GM12878 (cell line): ENCODE data around the gene LEKR1. TPM values are rescaled to one million over a fixed set of nuclear protein-coding genes. Genes with fewer than 3 reads are reported as not detected.

Source experiments
- ATAC-seq: fragments of 200-7000 bp; cut with Tn5 transposase; 3 replicates; pipeline ENCODE4 v1.9.1; 2020; ENCODE audit warnings: mild to moderate bottlenecking, moderate library complexity
- BruUV-seq: library from RNA; stranded (reverse); fragments of 400-500 nt; replicated peaks from 2 replicates; lab custom pipeline; 2021; lab: Mats Ljungman, UMichigan
- CTCF ChIA-PET: fragments of 300-600 bp; sonication (Branson Sonifier 250); formaldehyde crosslinking; extraction: SDS; loops from one replicate; lab custom pipeline; 2021; ENCODE audit warnings: inconsistent platforms; lab: Yijun Ruan, JAX
- POLR2A ChIA-PET: fragments of 350-600 bp; formaldehyde crosslinking; extraction: SDS; loops from one replicate; lab custom pipeline; 2021; ENCODE audit warnings: inconsistent platforms; lab: Charles Lee
- RAD21 ChIA-PET: fragments of 300-600 bp; sonication (Branson Sonifier 250); formaldehyde crosslinking; loops from one replicate; lab custom pipeline; 2023; ENCODE audit warnings: antibody characterized with exemption; ENCODE audit not compliant: unreplicated experiment; lab: Charles Lee
- SMC1A ChIA-PET: fragments of 300-600 bp; sonication (Branson Sonifier 250); formaldehyde crosslinking; loops from one replicate; lab custom pipeline; 2023; ENCODE audit not compliant: unreplicated experiment, uncharacterized antibody; lab: Charles Lee
- DNase-seq: peaks from one replicate; pipeline ENCODE4 v3.0.0-alpha.2; 2011; ENCODE audit warnings: low read depth, low spot score
- FAIRE-seq: peaks from 3 replicates; lab custom pipeline; 2011; peaks lifted over from hg19 to GRCh38; lab: Jason Lieb, UNC
- H2AFZ ChIP-seq: 2 replicates; pipeline ENCODE4 v1.6.0; 2011; ENCODE audit warnings: low read depth, low read length, control low read depth; ENCODE audit not compliant: control insufficient read depth
- H3K27ac ChIP-seq: 2 replicates; pipeline ENCODE4 v1.5.1; 2011; ENCODE audit warnings: control low read depth; ENCODE audit not compliant: control insufficient read depth, insufficient read depth
- H3K27me3 ChIP-seq, 2 experiments: replicated peaks in 1 of 2; 2 replicates each; pipeline versions ENCODE4 v1.6.0 to v1.6.1; 2011; ENCODE audit warnings: low read length in 1 of 2; ENCODE audit not compliant: control insufficient read depth in 2 of 2, insufficient read depth in 2 of 2
- H3K36me3 ChIP-seq, 2 experiments: 2 replicates each; pipeline ENCODE4 v1.5.1; 2011; ENCODE audit warnings: low read length in 1 of 2; ENCODE audit not compliant: control insufficient read depth in 2 of 2, insufficient read depth in 2 of 2
- H3K4me1 ChIP-seq: 2 replicates; pipeline ENCODE4 v1.6.1; 2011; ENCODE audit warnings: mild to moderate bottlenecking, low read length, moderate library complexity, mixed read lengths; ENCODE audit not compliant: control insufficient read depth, insufficient read depth
- H3K4me2 ChIP-seq: 2 replicates; pipeline ENCODE4 v1.6.0; 2011; ENCODE audit warnings: control low read depth; ENCODE audit not compliant: control insufficient read depth, insufficient read depth
- H3K4me3 ChIP-seq: fragments of 200-600 bp; sonication (generic); 2 replicates; pipeline ENCODE4 v1.5.1; 2016
- H3K79me2 ChIP-seq: 2 replicates; pipeline ENCODE4 v1.6.0; 2011; ENCODE audit warnings: low read length; ENCODE audit not compliant: control insufficient read depth, insufficient read depth
- H3K9ac ChIP-seq: 2 replicates; pipeline ENCODE4 v1.8.0; 2011; ENCODE audit warnings: low read length, control low read depth, mixed read lengths; ENCODE audit not compliant: control insufficient read depth, insufficient read depth
- H3K9me3 ChIP-seq: replicated peaks from 3 replicates; pipeline ENCODE4 v1.5.1; 2011; ENCODE audit warnings: mild to moderate bottlenecking, low read length; ENCODE audit not compliant: control insufficient read depth, insufficient read depth
- H4K20me1 ChIP-seq: 2 replicates; pipeline ENCODE4 v1.6.0; 2011; ENCODE audit not compliant: control insufficient read depth, insufficient read depth
- HDAC2 ChIP-seq: fragments of 200-600 bp; sonication (generic); IDR thresholded peaks from 2 replicates; pipeline ENCODE4 v1.6.1; 2017
- RFX5 ChIP-seq: IDR thresholded peaks from 2 replicates; pipeline ENCODE4 v1.6.1; 2011; ENCODE audit warnings: low read depth, low read length, improper control_type of control experiment
- STAT1 ChIP-seq: fragments of 450-650 bp; conservative IDR thresholded peaks from 2 replicates; pipeline ENCODE4 v1.6.1; 2014; ENCODE audit warnings: antibody characterized with exemption, mild to moderate bottlenecking
- ZNF207 ChIP-seq: fragments of 450-650 bp; IDR thresholded peaks from 2 replicates; pipeline ENCODE4 v1.6.1; 2014; ENCODE audit warnings: antibody characterized with exemption, mild to moderate bottlenecking, borderline replicate concordance
- ZNF687 ChIP-seq: fragments of 450-650 bp; IDR thresholded peaks from 2 replicates; pipeline ENCODE4 v1.6.1; 2017; ENCODE audit warnings: mild to moderate bottlenecking, moderate library complexity
- WGBS: methylation state at CpG from one replicate; pipeline ENCODE4 v1.1.6; 2016; ENCODE audit warnings: low lambda C conversion rate; ENCODE audit not compliant: insufficient replicate concordance, insufficient coverage; ENCODE audit errors: missing lambda C conversion rate; 5-methylcytosine and 5-hydroxymethylcytosine counted together
- in situ Hi-C: fragments of 300-500 bp; cut with MboI; formaldehyde crosslinking; loops from 9 replicates; pipeline ENCODE4 v1.14.3; 2018; ENCODE audit warnings: mixed read lengths
- intact Hi-C: fragments of 100-400 bp; cut with micrococcal nuclease; formaldehyde crosslinking; loops from one replicate; pipeline ENCODE4 v1.14.2; 2022; ENCODE audit not compliant: unreplicated experiment
- polyA plus RNA-seq, 11 experiments: library from polyadenylated mRNA; depleted of rRNA in 4 of 11; unstranded in 6 of 11; stranded (reverse) in 5 of 11; fragments of >200 nt; fragmentation: Nextera tagmentation in 4 of 11; fragmentation: Illumina TruSeq in 1 of 11; extraction: Ambion mirVana in 4 of 11; extraction: Trizol in 1 of 11; gene quantifications; 1 replicate in 1 of 11; 2 replicates in 10 of 11; pipeline versions ENCODE4 v1.2.1 to v1.2.3, GENCODE V29; 2011 to 2016; ENCODE audit warnings: inconsistent platforms in 2 of 11, missing spikeins in 2 of 11, low read depth in 1 of 11
- total RNA-seq, 4 experiments: library from RNA; depleted of rRNA in 3 of 4; stranded (reverse); fragments of >200 nt in 3 of 4; fragmentation: Illumina TruSeq in 1 of 4; extraction: Trizol in 1 of 4; gene quantifications; 2 replicates each; pipeline versions ENCODE4 v1.2.1 to v1.2.3, GENCODE V29; 2013 to 2021
- TF ChIP-seq, protein P1 (sequence below): fragments of 450-650 bp; formaldehyde crosslinking; IDR thresholded peaks from 2 replicates; pipeline ENCODE4 v1.5.0; 2022; ENCODE audit warnings: mild to moderate bottlenecking, missing genetic modification characterization

Gene LEKR1
- total and polyA plus RNA-seq, 10 of the 15 experiments (the other 5 are each of a cell fraction or from before 2014, with no cell fraction given) = 0.48 to 3.2 (median 1.3) TPM

- no peak for ATAC-seq
These were observed 217.6 kb downstream of the LEKR1 start for GRCh38 chr3:157043771-157044170.

More at GRCh38 chr3:157043771-157044170, 217.6 kb downstream of the LEKR1 start:
- ChIA-PET RAD21 (no interaction called here), POLR2A (no interaction called here), CTCF (no interaction called here), SMC1A (no interaction called here)
- in situ Hi-C loops (no loop called here), intact Hi-C loops (no loop called here)
- H3K79me2 ChIP-seq = no peaks in the 10 kb centered on the region
- WGBS = 88% methylated on average over 1 of the region's 1 CpG
- H3K4me3 ChIP-seq = no peak overlapping the region
- H2AFZ ChIP-seq = no peak overlapping the region
- TF ChIP-seq, protein P1, sequence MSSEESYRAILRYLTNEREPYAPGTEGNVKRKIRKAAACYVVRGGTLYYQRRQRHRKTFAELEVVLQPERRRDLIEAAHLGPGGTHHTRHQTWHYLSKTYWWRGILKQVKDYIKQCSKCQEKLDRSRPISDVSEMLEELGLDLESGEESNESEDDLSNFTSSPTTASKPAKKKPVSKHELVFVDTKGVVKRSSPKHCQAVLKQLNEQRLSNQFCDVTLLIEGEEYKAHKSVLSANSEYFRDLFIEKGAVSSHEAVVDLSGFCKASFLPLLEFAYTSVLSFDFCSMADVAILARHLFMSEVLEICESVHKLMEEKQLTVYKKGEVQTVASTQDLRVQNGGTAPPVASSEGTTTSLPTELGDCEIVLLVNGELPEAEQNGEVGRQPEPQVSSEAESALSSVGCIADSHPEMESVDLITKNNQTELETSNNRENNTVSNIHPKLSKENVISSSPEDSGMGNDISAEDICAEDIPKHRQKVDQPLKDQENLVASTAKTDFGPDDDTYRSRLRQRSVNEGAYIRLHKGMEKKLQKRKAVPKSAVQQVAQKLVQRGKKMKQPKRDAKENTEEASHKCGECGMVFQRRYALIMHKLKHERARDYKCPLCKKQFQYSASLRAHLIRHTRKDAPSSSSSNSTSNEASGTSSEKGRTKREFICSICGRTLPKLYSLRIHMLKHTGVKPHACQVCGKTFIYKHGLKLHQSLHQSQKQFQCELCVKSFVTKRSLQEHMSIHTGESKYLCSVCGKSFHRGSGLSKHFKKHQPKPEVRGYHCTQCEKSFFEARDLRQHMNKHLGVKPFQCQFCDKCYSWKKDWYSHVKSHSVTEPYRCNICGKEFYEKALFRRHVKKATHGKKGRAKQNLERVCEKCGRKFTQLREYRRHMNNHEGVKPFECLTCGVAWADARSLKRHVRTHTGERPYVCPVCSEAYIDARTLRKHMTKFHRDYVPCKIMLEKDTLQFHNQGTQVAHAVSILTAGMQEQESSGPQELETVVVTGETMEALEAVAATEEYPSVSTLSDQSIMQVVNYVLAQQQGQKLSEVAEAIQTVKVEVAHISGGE (CRISPR knock-in tag) = no peak
- TF ChIP-seq RFX5 = no peak
- no peak for TF ChIP-seq HDAC2
- no peak for TF ChIP-seq ZNF207
- no peak for TF ChIP-seq ZNF687
- no peak for TF ChIP-seq STAT1
- H3K4me1 ChIP-seq = peaks cover 11% of the 10 kb centered on the region
- H3K27me3 ChIP-seq = no peaks in the 10 kb centered on the region
- FAIRE-seq (no peak), DNase-seq (no peak)
- no peak overlapping the region for H3K4me2 ChIP-seq
- no peaks in the 10 kb centered on the region for H3K36me3 ChIP-seq
- peaks cover 8% of the 10 kb centered on the region; the same call in 2 of the 3 replicates for H3K9me3 ChIP-seq
- H4K20me1 ChIP-seq = no peaks in the 10 kb centered on the region
- H3K9ac ChIP-seq = no peak overlapping the region
- BruUV-seq = no TSS peak
- no peak overlapping the region for H3K27ac ChIP-seq
